Endothelial cell of umbilical vein (primary cell): Measurements from ENCODE around the gene BTC.

Experiments
- MYC ChIP-seq: IDR thresholded peaks from one replicate; pipeline ENCODE4 v1.6.1; 2011; ENCODE audit warnings: mild to moderate bottlenecking, low read depth, low read length
- POLR2A ChIP-seq: IDR thresholded peaks from 2 replicates; pipeline ENCODE4 v1.6.1; 2012; ENCODE audit warnings: low read depth, mild to moderate bottlenecking, control low read depth, low read length
- POLR2AphosphoS5 ChIP-seq: IDR thresholded peaks from 2 replicates; pipeline ENCODE4 v1.6.1; 2012; ENCODE audit warnings: low read depth, mild to moderate bottlenecking, control low read depth, low read length, moderate library complexity; ENCODE audit not compliant: insufficient read depth
- TF ChIP-seq, protein P1 (sequence below), 2 donors: IDR thresholded peaks; 1 replicate in 1 of 2; 2 replicates in 1 of 2; pipeline ENCODE4 v1.5.1; 2011; ENCODE audit warnings: low read length in 2 of 2, mild to moderate bottlenecking in 2 of 2, moderate library complexity in 2 of 2, control low read depth in 1 of 2, inconsistent platforms in 1 of 2, low read depth in 1 of 2; ENCODE audit not compliant: insufficient read depth in 1 of 2; ENCODE audit errors: extremely low read depth in 1 of 2
- TF ChIP-seq, protein P2 (sequence below): IDR thresholded peaks from 2 replicates; pipeline ENCODE4 v1.6.1; 2011; ENCODE audit not compliant: insufficient read depth, insufficient read length

GRCh38 chr4:74823194-74823593 is 28.9 kb upstream of the BTC start:
- TF ChIP-seq, protein P1, sequence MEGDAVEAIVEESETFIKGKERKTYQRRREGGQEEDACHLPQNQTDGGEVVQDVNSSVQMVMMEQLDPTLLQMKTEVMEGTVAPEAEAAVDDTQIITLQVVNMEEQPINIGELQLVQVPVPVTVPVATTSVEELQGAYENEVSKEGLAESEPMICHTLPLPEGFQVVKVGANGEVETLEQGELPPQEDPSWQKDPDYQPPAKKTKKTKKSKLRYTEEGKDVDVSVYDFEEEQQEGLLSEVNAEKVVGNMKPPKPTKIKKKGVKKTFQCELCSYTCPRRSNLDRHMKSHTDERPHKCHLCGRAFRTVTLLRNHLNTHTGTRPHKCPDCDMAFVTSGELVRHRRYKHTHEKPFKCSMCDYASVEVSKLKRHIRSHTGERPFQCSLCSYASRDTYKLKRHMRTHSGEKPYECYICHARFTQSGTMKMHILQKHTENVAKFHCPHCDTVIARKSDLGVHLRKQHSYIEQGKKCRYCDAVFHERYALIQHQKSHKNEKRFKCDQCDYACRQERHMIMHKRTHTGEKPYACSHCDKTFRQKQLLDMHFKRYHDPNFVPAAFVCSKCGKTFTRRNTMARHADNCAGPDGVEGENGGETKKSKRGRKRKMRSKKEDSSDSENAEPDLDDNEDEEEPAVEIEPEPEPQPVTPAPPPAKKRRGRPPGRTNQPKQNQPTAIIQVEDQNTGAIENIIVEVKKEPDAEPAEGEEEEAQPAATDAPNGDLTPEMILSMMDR (IDR thresholded peaks at IDR 0.05; ENCODE audit: extremely low read depth in 1 of 2, insufficient read depth in 1 of 2, low read depth in 1 of 2, low read length in 2 of 2): no peak
- no peak for TF ChIP-seq POLR2A
- TF ChIP-seq POLR2AphosphoS5: no peak
- TF ChIP-seq, protein P2, sequence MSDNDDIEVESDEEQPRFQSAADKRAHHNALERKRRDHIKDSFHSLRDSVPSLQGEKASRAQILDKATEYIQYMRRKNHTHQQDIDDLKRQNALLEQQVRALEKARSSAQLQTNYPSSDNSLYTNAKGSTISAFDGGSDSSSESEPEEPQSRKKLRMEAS: no peak
- TF ChIP-seq MYC: no peak
